A673 (cell line): ENCODE results near the gene CACNA1A.
"Not testable (repeated sequence)": the region's sequence is repeated elsewhere in the genome, so short reads cannot be mapped to it uniquely, and the experiment has no call there.

Experiments
- EZH2 ChIP-seq: fragments of 200-600 bp; sonication (generic); IDR thresholded peaks from 2 replicates; pipeline ENCODE4 v1.6.1; 2017; ENCODE audit warnings: borderline replicate concordance, low read depth, mild to moderate bottlenecking, mixed read lengths, antibody characterized with exemption, low read length; ENCODE audit not compliant: poor library complexity, severe bottlenecking
- TF ChIP-seq, protein P1 (sequence below): fragments of 300-800, 200-600 bp; sonication (generic); conservative IDR thresholded peaks from 2 replicates; pipeline ENCODE4 v1.5.1; 2017; ENCODE audit warnings: low read depth, mild to moderate bottlenecking, antibody characterized with exemption, low read length, moderate library complexity, mixed read lengths

DNA sequence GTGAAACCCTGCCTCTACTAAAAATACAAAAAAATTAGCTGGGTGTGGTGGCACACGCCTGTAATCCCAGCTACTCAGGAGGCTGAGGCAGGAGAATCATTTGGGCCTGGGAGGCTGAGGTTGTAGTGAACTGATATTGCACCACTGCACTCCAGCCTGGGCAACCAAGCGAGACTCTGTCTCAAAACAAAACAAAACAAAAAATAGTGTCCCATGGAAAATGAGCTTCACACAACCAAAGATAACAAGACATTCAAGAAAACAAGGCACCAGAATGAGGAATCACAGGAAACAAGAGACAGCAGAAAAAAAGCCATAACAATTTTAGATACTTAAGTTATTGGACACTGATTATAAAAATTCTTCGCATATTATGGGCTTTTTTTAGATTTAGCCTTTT is 80.4 kb downstream of the CACNA1A start:
- TF ChIP-seq, protein P1, sequence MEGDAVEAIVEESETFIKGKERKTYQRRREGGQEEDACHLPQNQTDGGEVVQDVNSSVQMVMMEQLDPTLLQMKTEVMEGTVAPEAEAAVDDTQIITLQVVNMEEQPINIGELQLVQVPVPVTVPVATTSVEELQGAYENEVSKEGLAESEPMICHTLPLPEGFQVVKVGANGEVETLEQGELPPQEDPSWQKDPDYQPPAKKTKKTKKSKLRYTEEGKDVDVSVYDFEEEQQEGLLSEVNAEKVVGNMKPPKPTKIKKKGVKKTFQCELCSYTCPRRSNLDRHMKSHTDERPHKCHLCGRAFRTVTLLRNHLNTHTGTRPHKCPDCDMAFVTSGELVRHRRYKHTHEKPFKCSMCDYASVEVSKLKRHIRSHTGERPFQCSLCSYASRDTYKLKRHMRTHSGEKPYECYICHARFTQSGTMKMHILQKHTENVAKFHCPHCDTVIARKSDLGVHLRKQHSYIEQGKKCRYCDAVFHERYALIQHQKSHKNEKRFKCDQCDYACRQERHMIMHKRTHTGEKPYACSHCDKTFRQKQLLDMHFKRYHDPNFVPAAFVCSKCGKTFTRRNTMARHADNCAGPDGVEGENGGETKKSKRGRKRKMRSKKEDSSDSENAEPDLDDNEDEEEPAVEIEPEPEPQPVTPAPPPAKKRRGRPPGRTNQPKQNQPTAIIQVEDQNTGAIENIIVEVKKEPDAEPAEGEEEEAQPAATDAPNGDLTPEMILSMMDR = not testable (repeated sequence)
- not testable (repeated sequence) for TF ChIP-seq EZH2
